A549 (cell line): ENCODE results near the gene ZP2. TPM values are rescaled to one million over a fixed set of nuclear protein-coding genes. Genes with fewer than 3 reads are reported as not detected.

ENCODE experiments used
- ATAC-seq, 2 experiments: fragments of 200-7000 bp in 1 of 2; fragments of >200 bp in 1 of 2; cut with Nextera tagmentation in 1 of 2; cut with Tn5 transposase in 1 of 2; 3 replicates each; pipeline versions ENCODE4 v1.8.0 to v1.9.1; 2018 to 2020; ENCODE audit warnings: mild to moderate bottlenecking in 1 of 2, moderate library complexity in 1 of 2
- CTCF ChIA-PET: fragments of 300-600 bp; sonication (Branson Sonifier 250); formaldehyde crosslinking; extraction: SDS; loops from one replicate; lab custom pipeline; 2021; ENCODE audit warnings: antibody characterized with exemption, inconsistent platforms; lab: Yijun Ruan, JAX
- POLR2A ChIA-PET: fragments of 350-600 bp; formaldehyde crosslinking; extraction: SDS; loops from one replicate; lab custom pipeline; 2021; ENCODE audit warnings: antibody characterized with exemption, inconsistent platforms; lab: Yijun Ruan, JAX
- DNase-seq, 2 experiments: peaks; one replicate each; pipeline versions ENCODE4 v3.0.0 to v3.0.0-alpha.2; 2011 to 2016; ENCODE audit warnings: low read depth in 1 of 2, low spot score in 1 of 2
- FAIRE-seq: peaks from 2 replicates; lab custom pipeline; 2011; peaks lifted over from hg19 to GRCh38; lab: Jason Lieb, UNC
- H3K27ac ChIP-seq, 2 experiments: fragments of >200 bp; sonication (Bioruptor Twin); formaldehyde crosslinking; 3 replicates each; pipeline ENCODE4 v1.5.1; 2016 to 2017
- H3K4me1 ChIP-seq: fragments of >200 bp; sonication (Bioruptor Twin); formaldehyde crosslinking; 3 replicates; pipeline ENCODE4 v1.6.1; 2016
- H3K4me2 ChIP-seq: fragments of >200 bp; sonication (Bioruptor Twin); formaldehyde crosslinking; 3 replicates; pipeline ENCODE4 v1.6.1; 2016
- H3K4me3 ChIP-seq: fragments of >200 bp; sonication (Bioruptor Twin); formaldehyde crosslinking; 3 replicates; pipeline ENCODE4 v1.5.1; 2016
- H3K9me3 ChIP-seq: fragments of >200 bp; sonication (Bioruptor Twin); formaldehyde crosslinking; 3 replicates; pipeline ENCODE4 v1.6.1; 2016
- BHLHE40 ChIP-seq: IDR thresholded peaks from 2 replicates; pipeline ENCODE4 v1.6.1; 2012; ENCODE audit warnings: low read depth, low read length, inconsistent platforms
- CBX8 ChIP-seq: fragments of 200-600 bp; sonication (generic); IDR thresholded peaks from 2 replicates; pipeline ENCODE4 v1.6.1; 2016
- CEBPB ChIP-seq, 2 experiments: fragments of >200 bp in 1 of 2; sonication (Bioruptor Twin) in 1 of 2; formaldehyde crosslinking in 1 of 2; IDR thresholded peaks; 2 replicates each; pipeline ENCODE4 v1.6.1; 2012 to 2016
- CHD4 ChIP-seq: fragments of 200-600 bp; sonication (generic); IDR thresholded peaks from 2 replicates; pipeline ENCODE4 v1.6.1; 2016; ENCODE audit warnings: antibody characterized with exemption, mild to moderate bottlenecking, borderline replicate concordance
- ELK1 ChIP-seq: fragments of 150-350 bp; IDR thresholded peaks from 2 replicates; pipeline ENCODE4 v1.6.1; 2014; ENCODE audit warnings: low read depth, mild to moderate bottlenecking, low read length
- EP300 ChIP-seq, 2 experiments: fragments of >200 bp; sonication (Bioruptor Twin); formaldehyde crosslinking; IDR thresholded peaks; 2 replicates in 1 of 2; 3 replicates in 1 of 2; pipeline ENCODE4 v1.6.1; 2016 to 2017
- FOXS1 ChIP-seq: fragments of 250-450 bp; sonication (Bioruptor Pico); IDR thresholded peaks from 2 replicates; pipeline ENCODE4 v1.5.0; 2020; ENCODE audit warnings: mild to moderate bottlenecking, moderate library complexity
- HDAC2 ChIP-seq: fragments of 200-600 bp; sonication (generic); IDR thresholded peaks from 2 replicates; pipeline ENCODE4 v1.6.1; 2016
- HMGXB4 ChIP-seq: fragments of 250-450 bp; sonication (Bioruptor Pico); IDR thresholded peaks from 2 replicates; pipeline ENCODE4 v1.5.0; 2021; ENCODE audit warnings: mild to moderate bottlenecking, moderate library complexity, borderline replicate concordance
- HOXB5 ChIP-seq: fragments of 250-450 bp; sonication (Bioruptor Pico); IDR thresholded peaks from 2 replicates; pipeline ENCODE4 v1.5.0; 2020; ENCODE audit warnings: mild to moderate bottlenecking, moderate library complexity
- JUNB ChIP-seq: fragments of >200 bp; sonication (Bioruptor Twin); formaldehyde crosslinking; IDR thresholded peaks from 2 replicates; pipeline ENCODE4 v1.6.1; 2016
- KDM1A ChIP-seq: fragments of 200-600 bp; sonication (generic); IDR thresholded peaks from 2 replicates; pipeline ENCODE4 v1.6.1; 2016; ENCODE audit warnings: low read depth, mild to moderate bottlenecking
- MAFK ChIP-seq: fragments of 450-650 bp; IDR thresholded peaks from 2 replicates; pipeline ENCODE4 v1.6.1; 2014; ENCODE audit not compliant: partially characterized antibody
- MAZ ChIP-seq: fragments of 150-350 bp; IDR thresholded peaks from 2 replicates; pipeline ENCODE4 v1.6.1; 2014; ENCODE audit warnings: antibody characterized with exemption, low read depth, low read length, borderline replicate concordance
- MYC ChIP-seq: IDR thresholded peaks from 2 replicates; pipeline ENCODE4 v1.6.1; 2012; ENCODE audit warnings: mild to moderate bottlenecking, inconsistent platforms, low read length, improper control_type of control experiment, borderline replicate concordance
- NR3C1 ChIP-seq: fragments of >200 bp; sonication (Bioruptor Twin); formaldehyde crosslinking; IDR thresholded peaks from 3 replicates; pipeline ENCODE4 v1.6.1; 2017
- PHF8 ChIP-seq: fragments of 200-600 bp; sonication (generic); IDR thresholded peaks from 2 replicates; pipeline ENCODE4 v1.6.1; 2016; ENCODE audit warnings: low read depth, mild to moderate bottlenecking, antibody characterized with exemption, moderate library complexity, borderline replicate concordance
- RARB ChIP-seq: fragments of 250-450 bp; sonication (Bioruptor Pico); IDR thresholded peaks from 2 replicates; pipeline ENCODE4 v1.8.0; 2021; ENCODE audit warnings: mild to moderate bottlenecking, moderate library complexity
- RCOR1 ChIP-seq: fragments of 150-350 bp; IDR thresholded peaks from 2 replicates; pipeline ENCODE4 v1.6.1; 2014; ENCODE audit warnings: antibody characterized with exemption, low read length, low read depth
- RFX5 ChIP-seq: fragments of 450-650 bp; IDR thresholded peaks from 2 replicates; pipeline ENCODE4 v1.7.1; 2014; ENCODE audit warnings: antibody characterized with exemption, mild to moderate bottlenecking, moderate library complexity
- RNF2 ChIP-seq: fragments of 200-600 bp; sonication (generic); IDR thresholded peaks from 2 replicates; pipeline ENCODE4 v1.6.1; 2016; ENCODE audit warnings: low read depth, mild to moderate bottlenecking, antibody characterized with exemption, moderate library complexity, borderline replicate concordance
- SMC3 ChIP-seq: fragments of >200 bp; sonication (Bioruptor Twin); formaldehyde crosslinking; IDR thresholded peaks from 3 replicates; pipeline ENCODE4 v1.6.1; 2018; ENCODE audit warnings: inconsistent platforms
- SREBF2 ChIP-seq: fragments of 450-650 bp; IDR thresholded peaks from 2 replicates; pipeline ENCODE4 v1.6.1; 2014; ENCODE audit warnings: mild to moderate bottlenecking, moderate library complexity
- ZC3H11A ChIP-seq: fragments of 450-650 bp; IDR thresholded peaks from 2 replicates; pipeline ENCODE4 v1.6.1; 2014; ENCODE audit warnings: antibody characterized with exemption, mild to moderate bottlenecking
- WGBS: methylation state at CpG from one replicate; pipeline ENCODE4 v1.1.6; 2017; ENCODE audit errors: missing lambda C conversion rate; 5-methylcytosine and 5-hydroxymethylcytosine counted together
- polyA plus RNA-seq, 4 experiments: library from polyadenylated mRNA; depleted of rRNA in 3 of 4; stranded (reverse); fragments of >200 nt; fragmentation: RNase III in 1 of 4; extraction: RNeasy Plus Mini Kit Qiagen cat#74134 plus additional on column Dnase treatment in 1 of 4; gene quantifications; 2 replicates in 3 of 4; 3 replicates in 1 of 4; pipeline ENCODE4 v1.2.3, GENCODE V29; 2011 to 2017
- TF ChIP-seq, protein P1 (sequence below): fragments of 200-600 bp; sonication (generic); IDR thresholded peaks from 2 replicates; pipeline ENCODE4 v1.6.1; 2016; ENCODE audit warnings: antibody characterized with exemption, mild to moderate bottlenecking, moderate library complexity
- TF ChIP-seq, protein P2 (sequence below): fragments of 450-650 bp; IDR thresholded peaks from 2 replicates; pipeline ENCODE4 v1.6.1; 2014; ENCODE audit warnings: antibody characterized with exemption
- TF ChIP-seq, protein P3 (sequence below): fragments of >200 bp; sonication (Bioruptor Twin); formaldehyde crosslinking; IDR thresholded peaks from 3 replicates; pipeline ENCODE4 v1.5.1; 2016

ZP2 gene
- polyA plus RNA-seq, 2 of the 4 experiments (the other 2 are of a cell fraction) = not detected

DNA sequence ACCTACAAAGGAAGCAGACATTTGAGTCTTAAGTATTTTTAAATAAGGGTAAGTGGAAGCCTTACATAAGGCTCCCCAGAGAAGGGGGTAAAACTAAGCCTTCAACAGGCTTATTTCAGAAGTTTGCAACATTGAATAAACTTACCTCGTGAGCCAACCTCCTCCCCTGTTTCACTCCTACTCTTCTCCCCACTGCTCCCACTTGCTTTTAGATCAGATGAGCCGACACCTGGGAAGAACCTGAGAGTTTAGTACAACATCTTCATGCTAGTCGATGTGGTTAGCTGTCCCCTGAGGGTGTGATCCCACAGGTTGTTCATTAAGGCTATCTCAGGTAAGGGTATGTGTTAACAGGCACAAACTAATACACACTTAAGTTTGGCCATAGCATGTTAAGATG is 13.8 kb downstream of the ZP2 start:
- H3K4me3 ChIP-seq = no peak overlapping the region
- ChIA-PET CTCF (interaction anchor here (4.0 kb wide), 1 partner anchor 80 kb away, joined by 20 read pairs; the partner anchor contains the start of gene CRYM), POLR2A (no interaction called here)
- no peak for FAIRE-seq
- H3K9me3 ChIP-seq = no peaks in the 10 kb centered on the region
- no peak overlapping the region for H3K27ac ChIP-seq
- no peak overlapping the region for H3K4me2 ChIP-seq
- no peaks in the 10 kb centered on the region for H3K4me1 ChIP-seq
- WGBS = 28% methylated on average over 3 of the region's 3 CpGs
- no peak for DNase-seq
- TF ChIP-seq BHLHE40 (no peak), CBX8 (no peak), EP300 (IDR thresholded peaks at IDR 0.05) (no peak), FOXS1 (CRISPR knock-in tag) (no peak), ELK1 (no peak), HMGXB4 (CRISPR knock-in tag) (no peak), RNF2 (no peak), HDAC2 (no peak), MYC (no peak), MAFK (no peak), SREBF2 (no peak), MAZ (no peak), JUNB (no peak)
- TF ChIP-seq, protein P1, sequence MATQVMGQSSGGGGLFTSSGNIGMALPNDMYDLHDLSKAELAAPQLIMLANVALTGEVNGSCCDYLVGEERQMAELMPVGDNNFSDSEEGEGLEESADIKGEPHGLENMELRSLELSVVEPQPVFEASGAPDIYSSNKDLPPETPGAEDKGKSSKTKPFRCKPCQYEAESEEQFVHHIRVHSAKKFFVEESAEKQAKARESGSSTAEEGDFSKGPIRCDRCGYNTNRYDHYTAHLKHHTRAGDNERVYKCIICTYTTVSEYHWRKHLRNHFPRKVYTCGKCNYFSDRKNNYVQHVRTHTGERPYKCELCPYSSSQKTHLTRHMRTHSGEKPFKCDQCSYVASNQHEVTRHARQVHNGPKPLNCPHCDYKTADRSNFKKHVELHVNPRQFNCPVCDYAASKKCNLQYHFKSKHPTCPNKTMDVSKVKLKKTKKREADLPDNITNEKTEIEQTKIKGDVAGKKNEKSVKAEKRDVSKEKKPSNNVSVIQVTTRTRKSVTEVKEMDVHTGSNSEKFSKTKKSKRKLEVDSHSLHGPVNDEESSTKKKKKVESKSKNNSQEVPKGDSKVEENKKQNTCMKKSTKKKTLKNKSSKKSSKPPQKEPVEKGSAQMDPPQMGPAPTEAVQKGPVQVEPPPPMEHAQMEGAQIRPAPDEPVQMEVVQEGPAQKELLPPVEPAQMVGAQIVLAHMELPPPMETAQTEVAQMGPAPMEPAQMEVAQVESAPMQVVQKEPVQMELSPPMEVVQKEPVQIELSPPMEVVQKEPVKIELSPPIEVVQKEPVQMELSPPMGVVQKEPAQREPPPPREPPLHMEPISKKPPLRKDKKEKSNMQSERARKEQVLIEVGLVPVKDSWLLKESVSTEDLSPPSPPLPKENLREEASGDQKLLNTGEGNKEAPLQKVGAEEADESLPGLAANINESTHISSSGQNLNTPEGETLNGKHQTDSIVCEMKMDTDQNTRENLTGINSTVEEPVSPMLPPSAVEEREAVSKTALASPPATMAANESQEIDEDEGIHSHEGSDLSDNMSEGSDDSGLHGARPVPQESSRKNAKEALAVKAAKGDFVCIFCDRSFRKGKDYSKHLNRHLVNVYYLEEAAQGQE = no peak
- TF ChIP-seq, protein P2, sequence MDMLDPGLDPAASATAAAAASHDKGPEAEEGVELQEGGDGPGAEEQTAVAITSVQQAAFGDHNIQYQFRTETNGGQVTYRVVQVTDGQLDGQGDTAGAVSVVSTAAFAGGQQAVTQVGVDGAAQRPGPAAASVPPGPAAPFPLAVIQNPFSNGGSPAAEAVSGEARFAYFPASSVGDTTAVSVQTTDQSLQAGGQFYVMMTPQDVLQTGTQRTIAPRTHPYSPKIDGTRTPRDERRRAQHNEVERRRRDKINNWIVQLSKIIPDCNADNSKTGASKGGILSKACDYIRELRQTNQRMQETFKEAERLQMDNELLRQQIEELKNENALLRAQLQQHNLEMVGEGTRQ = no peak
- TF ChIP-seq, all 56 proteins: peak for 0
- ATAC-seq = no peak

DNA sequence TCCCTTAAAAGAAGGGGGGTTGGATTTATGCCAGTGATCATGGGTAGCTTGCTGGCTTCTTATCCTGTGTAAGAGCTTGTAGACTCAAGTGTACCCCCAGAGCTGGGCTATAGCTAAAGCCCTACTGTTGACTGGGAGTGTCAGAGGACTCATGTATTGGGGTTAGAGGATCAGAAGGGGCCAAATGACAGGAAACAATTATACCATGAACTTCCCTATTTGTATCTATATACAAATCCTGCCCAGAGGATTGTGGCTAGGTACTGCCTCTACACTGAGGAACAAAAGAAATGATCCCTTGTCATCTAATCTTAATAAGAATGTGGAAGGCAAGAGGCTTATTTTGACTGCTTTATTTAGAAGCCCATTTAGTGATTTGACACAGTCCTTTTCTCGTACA is 14.3 kb downstream of the ZP2 start:
- POLR2A ChIA-PET = interaction anchor here (1.1 kb wide), 1 partner anchor 105 kb away, joined by 3 read pairs; no protein-coding TSS in a partner anchor
- H3K9me3 ChIP-seq = no peaks in the 10 kb centered on the region
- TF ChIP-seq MAZ = no peak
- no peak for TF ChIP-seq EP300 (IDR thresholded peaks at IDR 0.05)
- TF ChIP-seq, protein P3, sequence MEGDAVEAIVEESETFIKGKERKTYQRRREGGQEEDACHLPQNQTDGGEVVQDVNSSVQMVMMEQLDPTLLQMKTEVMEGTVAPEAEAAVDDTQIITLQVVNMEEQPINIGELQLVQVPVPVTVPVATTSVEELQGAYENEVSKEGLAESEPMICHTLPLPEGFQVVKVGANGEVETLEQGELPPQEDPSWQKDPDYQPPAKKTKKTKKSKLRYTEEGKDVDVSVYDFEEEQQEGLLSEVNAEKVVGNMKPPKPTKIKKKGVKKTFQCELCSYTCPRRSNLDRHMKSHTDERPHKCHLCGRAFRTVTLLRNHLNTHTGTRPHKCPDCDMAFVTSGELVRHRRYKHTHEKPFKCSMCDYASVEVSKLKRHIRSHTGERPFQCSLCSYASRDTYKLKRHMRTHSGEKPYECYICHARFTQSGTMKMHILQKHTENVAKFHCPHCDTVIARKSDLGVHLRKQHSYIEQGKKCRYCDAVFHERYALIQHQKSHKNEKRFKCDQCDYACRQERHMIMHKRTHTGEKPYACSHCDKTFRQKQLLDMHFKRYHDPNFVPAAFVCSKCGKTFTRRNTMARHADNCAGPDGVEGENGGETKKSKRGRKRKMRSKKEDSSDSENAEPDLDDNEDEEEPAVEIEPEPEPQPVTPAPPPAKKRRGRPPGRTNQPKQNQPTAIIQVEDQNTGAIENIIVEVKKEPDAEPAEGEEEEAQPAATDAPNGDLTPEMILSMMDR = no peak
- no peak for TF ChIP-seq CEBPB (IDR thresholded peaks at IDR 0.05)
- TF ChIP-seq SMC3 = no peak
- TF ChIP-seq RCOR1 = no peak
- TF ChIP-seq CHD4 = no peak
- TF ChIP-seq JUNB = no peak
- no peak for TF ChIP-seq HOXB5 (CRISPR knock-in tag)
- no peak for TF ChIP-seq RARB
- TF ChIP-seq RFX5 = no peak
- TF ChIP-seq HMGXB4 (CRISPR knock-in tag) = no peak
- no peak for TF ChIP-seq KDM1A
- TF ChIP-seq NR3C1 = no peak
- TF ChIP-seq PHF8 = no peak
- TF ChIP-seq ZC3H11A = no peak
- TF ChIP-seq, all 56 proteins: peak for 0
- H3K4me1 ChIP-seq = no peaks in the 10 kb centered on the region
- FAIRE-seq = no peak
- no peak for DNase-seq
- CTCF ChIA-PET = interaction anchor here (0.9 to 4.0 kb wide), 5 partner anchors 9 to 87 kb away, joined by 3 to 20 read pairs (median 3); partner anchors contain the start of gene CRYM
- no peak overlapping the region for H3K4me2 ChIP-seq
- ATAC-seq = no peak
- no peak overlapping the region for H3K4me3 ChIP-seq
- 30% methylated on average over 1 of the region's 1 CpG for WGBS
- H3K27ac ChIP-seq = no peak overlapping the region
